Spleen (tissue), 7 donors: Measurements from ENCODE around the gene SLC4A8.

Experiments
- CTCF ChIP-seq, 11 experiments: fragments of 200-600 bp in 7 of 11; fragments of 450-650 bp in 4 of 11; sonication (generic) in 4 of 11; IDR thresholded peaks in 8 of 11; conservative IDR thresholded peaks in 3 of 11; 1 replicate in 7 of 11; 2 replicates in 4 of 11; pipeline versions ENCODE4 v1.4.0 to v1.8.0; 2016 to 2021; ENCODE audit warnings: antibody characterized with exemption in 11 of 11, inconsistent platforms in 4 of 11, mild to moderate bottlenecking in 1 of 11
- POLR2A ChIP-seq, 3 donors: fragments of 450-650 bp; IDR thresholded peaks; one replicate each; pipeline ENCODE4 v1.5.1; 2017; ENCODE audit warnings: antibody characterized with exemption in 3 of 3, mild to moderate bottlenecking in 1 of 3
- donor health status: DM: no; HTN: no; CAD: no; lungs with moderate emphysema.
- donor health status: DM: no; HTN: no; CAD: no.
- donor health status: DM: no; HTN: no; CAD: no.

- TF ChIP-seq CTCF (IDR thresholded peaks at IDR 0.05 in 8 of 11, conservative IDR thresholded peaks at IDR 0.05 in 3 of 11) (no peak), POLR2A (IDR thresholded peaks at IDR 0.05) (no peak)
Measured at GRCh38 chr12:51527966-51528365, 103.3 kb downstream of the SLC4A8 start.
